HEK293T (cell line): ENCODE results near the gene FMN2.
A peak's percentile ranks its signal among the peaks of the same experiment; 100 is the strongest.
"Not testable (repeated sequence)": the region's sequence is repeated elsewhere in the genome, so short reads cannot be mapped to it uniquely, and the experiment has no call there.

Source experiments
- CTCF ChIA-PET: fragments of 350-600 bp; formaldehyde crosslinking; extraction: SDS; loops from one replicate; lab custom pipeline; 2021; ENCODE audit warnings: antibody characterized with exemption, inconsistent platforms; lab: Yijun Ruan, JAX
- POLR2A ChIA-PET: fragments of 350-600 bp; formaldehyde crosslinking; extraction: SDS; loops from one replicate; lab custom pipeline; 2020; ENCODE audit warnings: antibody characterized with exemption, inconsistent platforms; lab: Yijun Ruan, JAX
- DNase-seq: peaks from one replicate; pipeline ENCODE4 v3.0.0; 2012; ENCODE audit warnings: mixed read lengths; ENCODE audit errors: extremely low spot score
- ARNT ChIP-seq: fragments of 450-650 bp; IDR thresholded peaks from 2 replicates; pipeline ENCODE4 v1.6.1; 2017; ENCODE audit warnings: mild to moderate bottlenecking
- BHLHE40 ChIP-seq: fragments of 450-650 bp; IDR thresholded peaks from 2 replicates; pipeline ENCODE4 v1.6.1; 2016; ENCODE audit warnings: mild to moderate bottlenecking, moderate library complexity, borderline replicate concordance
- CTBP1 ChIP-seq: fragments of 450-650 bp; IDR thresholded peaks from 2 replicates; pipeline ENCODE4 v1.6.1; 2016; ENCODE audit warnings: borderline replicate concordance
- ELF4 ChIP-seq: fragments of 450-650 bp; IDR thresholded peaks from 2 replicates; pipeline ENCODE4 v1.6.1; 2017; ENCODE audit warnings: antibody characterized with exemption
- FOXA1 ChIP-seq: fragments of 450-650 bp; IDR thresholded peaks from 2 replicates; pipeline ENCODE4 v1.6.1; 2016; ENCODE audit warnings: mild to moderate bottlenecking
- FOXK2 ChIP-seq: fragments of 450-650 bp; IDR thresholded peaks from 2 replicates; pipeline ENCODE4 v1.6.1; 2016; ENCODE audit warnings: mild to moderate bottlenecking
- FOXM1 ChIP-seq: fragments of 450-650 bp; IDR thresholded peaks from 2 replicates; pipeline ENCODE4 v1.6.1; 2017; ENCODE audit warnings: mild to moderate bottlenecking, borderline replicate concordance
- HDGF ChIP-seq: fragments of 450-650 bp; IDR thresholded peaks from 2 replicates; pipeline ENCODE4 v1.6.1; 2017; ENCODE audit warnings: antibody characterized with exemption, borderline replicate concordance
- L3MBTL2 ChIP-seq: fragments of 450-650 bp; conservative IDR thresholded peaks from 2 replicates; pipeline ENCODE4 v1.6.1; 2016; ENCODE audit warnings: mild to moderate bottlenecking
- LEF1 ChIP-seq: fragments of 450-650 bp; IDR thresholded peaks from 2 replicates; pipeline ENCODE4 v1.6.1; 2017; ENCODE audit warnings: mild to moderate bottlenecking, borderline replicate concordance
- NFRKB ChIP-seq: fragments of 450-650 bp; IDR thresholded peaks from 2 replicates; pipeline ENCODE4 v1.6.1; 2016; ENCODE audit warnings: mild to moderate bottlenecking, moderate library complexity
- SP1 ChIP-seq: fragments of 450-650 bp; IDR thresholded peaks from 2 replicates; pipeline ENCODE4 v1.6.1; 2017
- SUZ12 ChIP-seq: fragments of 450-650 bp; IDR thresholded peaks from 2 replicates; pipeline ENCODE4 v1.6.1; 2016; ENCODE audit warnings: mild to moderate bottlenecking
- TARDBP ChIP-seq: fragments of 450-650 bp; IDR thresholded peaks from 2 replicates; pipeline ENCODE4 v1.6.1; 2016
- ZNF384 ChIP-seq: fragments of 450-650 bp; IDR thresholded peaks from 2 replicates; pipeline ENCODE4 v1.6.1; 2016
- TF ChIP-seq, protein P1 (sequence below): fragments of 450-650 bp; IDR thresholded peaks from 2 replicates; pipeline ENCODE4 v1.6.1; 2016

FMN2 gene

DNA sequence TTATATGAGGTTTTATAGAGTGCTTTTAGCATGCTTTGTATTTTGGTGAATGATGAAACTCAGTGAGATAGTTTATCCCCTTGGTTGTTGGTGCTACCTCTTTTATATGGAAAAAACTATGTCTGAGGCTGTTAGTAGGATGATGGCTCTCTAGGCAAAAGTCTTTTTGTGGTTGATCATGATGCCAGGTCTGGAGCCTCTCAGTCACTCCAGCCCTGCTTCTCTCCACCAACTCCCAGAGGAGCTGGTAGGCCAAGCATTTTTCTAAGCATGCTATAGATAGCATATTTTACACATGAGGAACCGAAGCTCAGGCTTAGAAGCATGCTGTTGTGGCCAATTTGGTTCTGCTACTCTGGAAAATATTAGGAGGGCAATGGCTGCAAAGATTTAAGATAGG, 82.2 kb downstream of the FMN2 start:
- ChIA-PET POLR2A (interaction anchor here (2.1 kb wide), 1 partner anchor 82 kb away, joined by 5 read pairs; the partner anchor contains the start of gene FMN2), CTCF (interaction anchor here (1.1 to 1.3 kb wide), 2 partner anchors 24 kb away, joined by 3 to 4 read pairs; no protein-coding TSS in a partner anchor)
- TF ChIP-seq ARNT (no peak), FOXM1 (no peak), L3MBTL2 (no peak), HDGF (no peak), SP1 (no peak), ELF4 (no peak), LEF1 (no peak), FOXA1 (no peak), CTBP1 (no peak), TARDBP (no peak)
- TF ChIP-seq, protein P1, sequence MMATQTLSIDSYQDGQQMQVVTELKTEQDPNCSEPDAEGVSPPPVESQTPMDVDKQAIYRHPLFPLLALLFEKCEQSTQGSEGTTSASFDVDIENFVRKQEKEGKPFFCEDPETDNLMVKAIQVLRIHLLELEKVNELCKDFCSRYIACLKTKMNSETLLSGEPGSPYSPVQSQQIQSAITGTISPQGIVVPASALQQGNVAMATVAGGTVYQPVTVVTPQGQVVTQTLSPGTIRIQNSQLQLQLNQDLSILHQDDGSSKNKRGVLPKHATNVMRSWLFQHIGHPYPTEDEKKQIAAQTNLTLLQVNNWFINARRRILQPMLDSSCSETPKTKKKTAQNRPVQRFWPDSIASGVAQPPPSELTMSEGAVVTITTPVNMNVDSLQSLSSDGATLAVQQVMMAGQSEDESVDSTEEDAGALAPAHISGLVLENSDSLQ = no peak
- DNase-seq = no peak

DNA sequence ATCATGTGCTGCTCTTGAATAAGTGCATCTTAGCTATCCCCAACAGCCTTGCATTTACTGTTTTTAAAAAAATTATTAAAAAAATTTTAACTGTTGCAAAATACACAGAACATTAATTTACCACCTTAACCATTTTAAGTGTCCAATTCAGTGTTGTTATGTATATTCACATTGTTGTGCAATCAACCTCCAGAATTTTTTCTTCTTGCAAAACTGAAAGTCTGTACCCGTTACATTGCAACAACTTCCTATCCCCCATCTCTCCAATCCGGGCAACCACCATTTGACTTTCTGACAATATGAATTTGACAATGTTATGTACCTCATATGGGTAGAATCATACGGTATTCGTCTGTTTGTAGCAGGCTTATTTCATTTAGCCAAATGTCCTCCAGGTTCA, 83.1 kb downstream of the FMN2 start:
- ChIA-PET CTCF (interaction anchor here (1.3 kb wide), 1 partner anchor 25 kb away, joined by 3 read pairs; no protein-coding TSS in a partner anchor), POLR2A (interaction anchor here (2.1 kb wide), 1 partner anchor 83 kb away, joined by 5 read pairs; the partner anchor contains the start of gene FMN2)
- TF ChIP-seq HDGF = no peak
- no peak for DNase-seq

DNA sequence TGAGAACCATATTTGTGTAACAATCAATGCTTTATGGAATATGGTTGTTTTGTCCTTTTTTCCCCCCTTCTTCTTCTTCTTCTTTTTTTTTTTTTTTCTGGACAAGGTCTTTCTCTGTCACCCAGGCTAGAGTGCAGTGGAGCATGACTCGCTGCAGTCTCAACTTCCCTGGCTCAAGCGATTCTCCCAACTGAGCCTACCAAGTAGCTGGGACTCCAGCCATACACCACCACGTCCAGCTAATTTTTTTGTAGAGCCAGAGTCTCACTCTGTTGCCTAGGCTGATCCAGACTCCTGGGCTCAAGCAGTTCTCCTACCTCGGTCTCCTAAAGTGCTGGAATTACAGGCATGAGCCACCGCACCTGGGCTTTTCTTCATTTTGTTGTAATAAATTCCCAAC, 86.7 kb downstream of the FMN2 start:
- ChIA-PET CTCF (interaction anchor here (1.0 kb wide), 1 partner anchor 11 kb away, joined by 4 read pairs; no protein-coding TSS in a partner anchor), POLR2A (no interaction called here)
- no peak for DNase-seq
- TF ChIP-seq SUZ12 (no peak), TARDBP (no peak), FOXK2 (no peak), CTBP1 (no peak), FOXM1 (no peak), ARNT (no peak), LEF1 (no peak), SP1 (no peak), HDGF (no peak), ELF4 (no peak), BHLHE40 (no peak), ZNF384 (no peak), NFRKB (no peak), FOXA1 (no peak), L3MBTL2 (no peak)
- TF ChIP-seq, protein P1 = no peak

GRCh38 chr1:240184682-240185081, 93.0 kb downstream of the FMN2 start:
- POLR2A ChIA-PET, CTCF ChIA-PET, DNase-seq: not testable (repeated sequence)

DNA sequence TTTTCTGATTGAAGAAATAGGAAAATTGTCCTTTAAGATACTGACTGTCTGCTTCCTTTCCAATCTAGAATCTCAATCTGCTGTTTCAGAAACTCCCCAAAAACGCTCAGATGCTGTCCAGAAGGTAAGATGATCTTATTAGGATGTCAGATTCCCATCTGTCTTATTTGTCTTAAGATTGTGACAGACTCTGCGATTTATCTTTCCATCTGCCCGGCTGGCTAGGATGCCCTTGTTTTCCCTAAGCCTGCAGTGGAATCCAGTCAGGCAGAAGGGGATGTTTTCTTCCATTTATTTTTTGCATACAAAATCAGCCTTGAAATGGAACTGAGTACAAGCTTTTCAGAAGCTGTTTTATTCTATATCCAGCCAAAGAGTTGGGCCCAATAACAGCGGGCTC, 96.5 kb downstream of the FMN2 start:
- POLR2A ChIA-PET = no interaction called here
- CTCF ChIA-PET = interaction anchor here (0.7 to 2.2 kb wide), 3 partner anchors 129 to 503 kb away, joined by 3 to 16 read pairs (median 7); no protein-coding TSS in a partner anchor
- no peak for TF ChIP-seq CTBP1
- no peak for TF ChIP-seq FOXM1
- TF ChIP-seq, protein P1 = no peak
- no peak for TF ChIP-seq NFRKB
- TF ChIP-seq ELF4 = no peak
- TF ChIP-seq SUZ12 = no peak
- TF ChIP-seq HDGF = no peak
- no peak for TF ChIP-seq FOXK2
- TF ChIP-seq FOXA1 = no peak
- no peak for TF ChIP-seq BHLHE40
- TF ChIP-seq SP1 = no peak
- no peak for TF ChIP-seq L3MBTL2
- no peak for TF ChIP-seq TARDBP
- TF ChIP-seq ZNF384 = no peak
- no peak for TF ChIP-seq LEF1
- no peak for TF ChIP-seq ARNT
- no peak for DNase-seq

- peak; percentile 53 for DNase-seq
- POLR2A ChIA-PET = no interaction called here
- TF ChIP-seq, protein P1 = no peak
- TF ChIP-seq ZNF384 (no peak), FOXK2 (no peak), L3MBTL2 (no peak), ELF4 (no peak), SUZ12 (no peak), FOXA1 (no peak), LEF1 (no peak), SP1 (no peak)
- CTCF ChIA-PET = interaction anchor here (0.6 to 2.2 kb wide), 10 partner anchors 11 to 502 kb away, joined by 3 to 16 read pairs (median 4); partner anchors contain the start of gene GREM2
These were observed 97.8 kb downstream of the FMN2 start for GRCh38 chr1:240189386-240189989.
